ENCODE results near the gene NBAS.

GRCh38 chr2:15126373-15126772 lies 434.8 kb downstream of the NBAS start:
- TF ChIP-seq CTCF (IDR thresholded peaks at IDR 0.05) (no peak), NFIC (IDR thresholded peaks at IDR 0.05; ENCODE audit: borderline replicate concordance) (no peak), RAD21 (IDR thresholded peaks at IDR 0.05; ENCODE audit: low read length) (no peak), FOXJ3 (CRISPR knock-in tag; IDR thresholded peaks at IDR 0.05) (no peak), USF1 (IDR thresholded peaks at IDR 0.05; ENCODE audit: borderline replicate concordance, low read depth) (no peak), EP300 (IDR thresholded peaks at IDR 0.05; ENCODE audit: borderline replicate concordance in 1 of 2, low read depth in 1 of 2, low read length in 1 of 2) (no peak), TAF1 (IDR thresholded peaks at IDR 0.05; ENCODE audit: borderline replicate concordance, low read depth, low read length) (no peak)

All from SK-N-SH (cell line).